ENCODE data around the gene KCNN3.

The KCNN3 gene

GRCh38 chr1:154810571-154810970 is 59.5 kb downstream of the KCNN3 start:
- FAIRE-seq, result no peak

GRCh38 chr1:154809436-154810413 is 60.4 kb downstream of the KCNN3 start:
- no peak for FAIRE-seq

- FAIRE-seq, result no peak
Measured at GRCh38 chr1:154808909-154809262, 61.2 kb downstream of the KCNN3 start.

- FAIRE-seq, result no peak
Measured at GRCh38 chr1:154808261-154808908, 61.7 kb downstream of the KCNN3 start.

- no peak for FAIRE-seq
Measured at GRCh38 chr1:154807048-154807591, 63.0 kb downstream of the KCNN3 start.

- no peak for FAIRE-seq
Measured at GRCh38 chr1:154806333-154806732, 63.7 kb downstream of the KCNN3 start.

- no peak for FAIRE-seq
Measured at GRCh38 chr1:154802982-154803920, 66.8 kb downstream of the KCNN3 start.

- no peak for FAIRE-seq
Measured at GRCh38 chr1:154802336-154802969, 67.6 kb downstream of the KCNN3 start.

- no peak for FAIRE-seq
Measured at GRCh38 chr1:154801234-154802011, 68.7 kb downstream of the KCNN3 start.

- FAIRE-seq, result no peak
Measured at GRCh38 chr1:154799188-154799587, 70.9 kb downstream of the KCNN3 start.

GRCh38 chr1:154798645-154799044 is 71.4 kb downstream of the KCNN3 start:
- no peak for FAIRE-seq

- FAIRE-seq, result no peak
Measured at GRCh38 chr1:154797175-154797574, 72.9 kb downstream of the KCNN3 start.

- FAIRE-seq, result no peak
Measured at GRCh38 chr1:154796303-154796892, 73.7 kb downstream of the KCNN3 start.

- FAIRE-seq, result no peak
Measured at GRCh38 chr1:154794608-154795007, 75.5 kb downstream of the KCNN3 start.

- FAIRE-seq, result no peak
Measured at GRCh38 chr1:154793685-154794084, 76.4 kb downstream of the KCNN3 start.

GRCh38 chr1:154792899-154793298 is 77.2 kb downstream of the KCNN3 start:
- no peak for FAIRE-seq

GRCh38 chr1:154791292-154792166 is 78.6 kb downstream of the KCNN3 start:
- no peak for FAIRE-seq

- FAIRE-seq, result no peak
Measured at GRCh38 chr1:154788886-154789285, 81.2 kb downstream of the KCNN3 start.

- no peak for FAIRE-seq
Measured at GRCh38 chr1:154788110-154788870, 81.8 kb downstream of the KCNN3 start.
